H1 (cell line): ENCODE data around the gene ORMDL1. TPM values are rescaled to one million over a fixed set of nuclear protein-coding genes. Genes with fewer than 3 reads are reported as not detected.

Experiments used
- CTCF ChIA-PET: fragments of 300-600 bp; sonication (Branson Sonifier 250); formaldehyde crosslinking; loops from one replicate; lab custom pipeline; 2021; ENCODE audit not compliant: partially characterized antibody; lab: Charles Lee
- POLR2A ChIA-PET: fragments of 300-600 bp; sonication (Branson Sonifier 250); formaldehyde crosslinking; loops from one replicate; lab custom pipeline; 2021; ENCODE audit warnings: inconsistent platforms; ENCODE audit not compliant: partially characterized antibody; lab: Charles Lee
- DNase-seq, 2 experiments: peaks; one replicate each; pipeline versions ENCODE4 v3.0.0 to v3.0.0-alpha.2; 2010 to 2022; ENCODE audit warnings: low spot score in 2 of 2, low read depth in 1 of 2, mixed read lengths in 1 of 2
- FAIRE-seq: peaks from 2 replicates; lab custom pipeline; 2011; peaks lifted over from hg19 to GRCh38; lab: Jason Lieb, UNC
- H2AFZ ChIP-seq: 2 replicates; pipeline ENCODE4 v1.8.1; 2012; ENCODE audit warnings: low read length, inconsistent platforms
- H2AK5ac ChIP-seq: 2 replicates; pipeline ENCODE4 v1.6.1; 2013; ENCODE audit warnings: low read depth, low read length
- H2BK120ac ChIP-seq: replicated peaks from 2 replicates; pipeline ENCODE3; 2013; ENCODE audit warnings: low read depth, low read length, inconsistent platforms
- H2BK12ac ChIP-seq: 2 replicates; pipeline ENCODE4 v1.6.1; 2013; ENCODE audit warnings: low read depth, low read length
- H2BK15ac ChIP-seq: 2 replicates; pipeline ENCODE4 v1.6.1; 2013; ENCODE audit warnings: low read length
- H2BK20ac ChIP-seq: 2 replicates; pipeline ENCODE4 v1.6.1; 2013; ENCODE audit warnings: low read length
- H2BK5ac ChIP-seq: 2 replicates; pipeline ENCODE4 v1.6.1; 2013; ENCODE audit warnings: low read depth, low read length
- H3K14ac ChIP-seq: 2 replicates; pipeline ENCODE4 v1.6.1; 2013; ENCODE audit warnings: inconsistent platforms; ENCODE audit not compliant: insufficient read length
- H3K18ac ChIP-seq: 2 replicates; pipeline ENCODE4 v1.6.1; 2013; ENCODE audit warnings: low read length; ENCODE audit errors: extremely low read depth
- H3K23ac ChIP-seq: 2 replicates; pipeline ENCODE4 v1.6.1; 2013; ENCODE audit warnings: inconsistent platforms; ENCODE audit not compliant: insufficient read length
- H3K23me2 ChIP-seq: 2 replicates; pipeline ENCODE4 v1.6.1; 2013; ENCODE audit warnings: low read depth, low read length
- H3K27ac ChIP-seq: 2 replicates; pipeline ENCODE4 v1.6.1; 2011; ENCODE audit warnings: low read depth, low read length, inconsistent platforms
- H3K27me3 ChIP-seq, 4 experiments: replicated peaks in 1 of 4; 1 replicate in 1 of 4; 2 replicates in 3 of 4; pipeline versions ENCODE4 v1.6.1 to v1.8.1; 2011 to 2013; ENCODE audit warnings: low read length in 3 of 4, mild to moderate bottlenecking in 3 of 4, inconsistent platforms in 2 of 4, mixed read lengths in 2 of 4, moderate library complexity in 1 of 4; ENCODE audit not compliant: control insufficient read depth in 3 of 4, insufficient read depth in 3 of 4; ENCODE audit errors: extremely low read depth in 1 of 4
- H3K36me3 ChIP-seq, 4 experiments: 2 replicates each; pipeline versions ENCODE4 v1.6.1 to v1.8.1; 2011 to 2013; ENCODE audit warnings: mild to moderate bottlenecking in 4 of 4, low read length in 3 of 4, moderate library complexity in 2 of 4, control low read depth in 1 of 4, inconsistent platforms in 1 of 4; ENCODE audit not compliant: insufficient read depth in 4 of 4, control insufficient read depth in 2 of 4
- H3K4ac ChIP-seq: replicated peaks from 2 replicates; pipeline ENCODE3; 2013; ENCODE audit warnings: low read length, low read depth, mixed read lengths, inconsistent platforms; ENCODE audit not compliant: insufficient read length
- H3K4me1 ChIP-seq, 4 experiments: replicated peaks in 1 of 4; 1 replicate in 1 of 4; 2 replicates in 3 of 4; pipeline versions ENCODE4 v1.6.1 to v1.8.1; 2011 to 2013; ENCODE audit warnings: low read length in 3 of 4, inconsistent platforms in 2 of 4, mixed read lengths in 1 of 4; ENCODE audit not compliant: insufficient read depth in 4 of 4, control insufficient read depth in 3 of 4
- H3K4me2 ChIP-seq, 2 experiments: 2 replicates each; pipeline versions ENCODE4 v1.6.1 to v1.8.1; 2011 to 2013; ENCODE audit warnings: low read depth in 2 of 2, low read length in 2 of 2, control low read depth in 1 of 2, inconsistent platforms in 1 of 2, mild to moderate bottlenecking in 1 of 2; ENCODE audit not compliant: insufficient read depth in 1 of 2
- H3K4me3 ChIP-seq, 4 experiments: fragments of 200-600, 300-600 bp in 1 of 4; sonication (generic), shearing (Covaris generic), sonication (Bioruptor Twin) in 1 of 4; 2 replicates each; pipeline versions ENCODE4 v1.5.1 to v1.8.1; 2011 to 2016; ENCODE audit warnings: low read length in 4 of 4, low read depth in 3 of 4, control low read depth in 2 of 4, inconsistent platforms in 2 of 4, mild to moderate bottlenecking in 2 of 4, mixed read lengths in 1 of 4, moderate library complexity in 1 of 4; ENCODE audit not compliant: insufficient read depth in 2 of 4; ENCODE audit errors: extremely low read depth in 1 of 4
- H3K56ac ChIP-seq: replicated peaks from 2 replicates; pipeline ENCODE3; 2013; ENCODE audit warnings: low read depth, mild to moderate bottlenecking, mixed read lengths, low read length, inconsistent platforms; ENCODE audit not compliant: insufficient read length
- H3K79me1 ChIP-seq: 2 replicates; pipeline ENCODE4 v1.6.1; 2013; ENCODE audit warnings: low read depth, low read length, control low read depth
- H3K79me2 ChIP-seq, 2 experiments: 2 replicates each; pipeline versions ENCODE4 v1.6.1 to v1.8.1; 2012 to 2013; ENCODE audit warnings: low read length in 2 of 2, mild to moderate bottlenecking in 2 of 2, inconsistent platforms in 1 of 2; ENCODE audit not compliant: insufficient read depth in 2 of 2, control insufficient read depth in 1 of 2
- H3K9ac ChIP-seq, 4 experiments: replicated peaks in 1 of 4; 1 replicate in 1 of 4; 2 replicates in 3 of 4; pipeline versions ENCODE4 v1.6.1 to v1.8.1; 2011 to 2013; ENCODE audit warnings: low read depth in 3 of 4, low read length in 3 of 4, control low read depth in 2 of 4, mild to moderate bottlenecking in 2 of 4, moderate library complexity in 2 of 4, inconsistent platforms in 1 of 4; ENCODE audit errors: extremely low read depth in 1 of 4
- H3K9me3 ChIP-seq, 2 experiments: 2 replicates each; pipeline versions ENCODE4 v1.6.1 to v1.8.1; 2012 to 2013; ENCODE audit warnings: mild to moderate bottlenecking in 2 of 2, moderate library complexity in 2 of 2, control low read depth in 1 of 2, inconsistent platforms in 1 of 2, low read depth in 1 of 2, low read length in 1 of 2, mixed read lengths in 1 of 2; ENCODE audit not compliant: insufficient read depth in 2 of 2
- H4K20me1 ChIP-seq, 2 experiments: replicated peaks in 1 of 2; 2 replicates each; pipeline versions ENCODE3 to v1.8.1; 2011 to 2013; ENCODE audit warnings: inconsistent platforms in 2 of 2, low read length in 2 of 2, mild to moderate bottlenecking in 1 of 2; ENCODE audit not compliant: insufficient read depth in 2 of 2, control insufficient read depth in 1 of 2
- H4K5ac ChIP-seq: 2 replicates; pipeline ENCODE4 v1.6.1; 2013; ENCODE audit warnings: low read length, low read depth, mixed read lengths, inconsistent platforms; ENCODE audit not compliant: insufficient read length
- H4K8ac ChIP-seq: 2 replicates; pipeline ENCODE4 v1.8.0; 2013; ENCODE audit warnings: mild to moderate bottlenecking, moderate library complexity, low read length, inconsistent platforms; ENCODE audit not compliant: insufficient read depth; ENCODE audit errors: extremely low read depth
- H4K91ac ChIP-seq: replicated peaks from 2 replicates; pipeline ENCODE3; 2013; ENCODE audit warnings: low read length, mixed read lengths, inconsistent platforms; ENCODE audit not compliant: insufficient read length
- BRCA1 ChIP-seq: IDR thresholded peaks from 2 replicates; pipeline ENCODE4 v1.6.1; 2012; ENCODE audit warnings: low read depth, low read length, improper control_type of control experiment
- WGBS, 2 experiments: shearing (Covaris generic) in 1 of 2; methylation state at CpG; one replicate each; pipeline versions ENCODE4 v1.1.6 to v1.1.7; 2013 to 2015; ENCODE audit warnings: low lambda C conversion rate in 2 of 2, mixed read lengths in 2 of 2, inconsistent platforms in 1 of 2, low coverage in 1 of 2, missing lambda C conversion rate in 1 of 2; ENCODE audit not compliant: insufficient replicate concordance in 2 of 2, insufficient coverage in 1 of 2, insufficient read length in 1 of 2; ENCODE audit errors: extremely low coverage in 1 of 2, missing lambda C conversion rate in 1 of 2; 5-methylcytosine and 5-hydroxymethylcytosine counted together
- polyA plus RNA-seq, 7 experiments: library from polyadenylated mRNA; depleted of rRNA in 3 of 7; stranded (reverse) in 5 of 7; unstranded in 2 of 7; fragments of >200 nt in 5 of 7; fragments of 200-250 nt in 2 of 7; gene quantifications; 1 replicate in 5 of 7; 2 replicates in 1 of 7; 4 replicates in 1 of 7; pipeline versions ENCODE4 v1.2.1 to v1.2.3, GENCODE V29; 2011 to 2013; ENCODE audit warnings: missing spikeins in 2 of 7, mixed read lengths in 2 of 7
- total RNA-seq: library from RNA; stranded (reverse); fragmentation: NEBNext Ultra II Directional; extraction: Animal tissue kit (Norgen Biotek cat#: 25700); gene quantifications from 2 replicates; pipeline ENCODE4 v1.2.1, GENCODE V29; 2021
- TF ChIP-seq, protein P1 (sequence below): IDR thresholded peaks from 2 replicates; pipeline ENCODE4 v1.6.1; 2012; ENCODE audit warnings: low read length, inconsistent platforms

ORMDL1 gene
- total and polyA plus RNA-seq, 2 of the 8 experiments (the other 6 are each of a cell fraction or from before 2014, with no cell fraction given) = 34.9 to 58.1 TPM

DNA sequence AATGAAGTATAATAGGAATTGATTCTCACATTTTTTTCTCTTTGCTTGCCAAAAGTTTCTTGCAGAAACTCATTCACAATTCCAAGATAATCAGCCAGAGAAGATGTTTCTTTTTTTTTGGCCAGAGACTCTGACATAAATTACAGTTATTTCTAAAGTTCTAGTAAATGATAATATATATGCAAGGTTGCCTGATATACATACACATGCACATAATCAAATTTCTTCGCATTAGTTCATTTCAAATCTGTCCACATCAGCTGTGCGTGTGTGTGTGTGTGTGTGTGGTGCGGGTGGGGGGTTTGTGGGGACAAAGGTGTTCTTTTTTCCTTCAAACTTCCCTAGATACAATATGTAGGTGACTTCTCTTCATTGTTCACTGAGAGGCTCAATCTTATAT, 54.7 kb downstream of the ORMDL1 start:
- H2AFZ ChIP-seq = no peak overlapping the region
- CTCF ChIA-PET = interaction anchor here (0.9 kb wide), 1 partner anchor 26 kb away, joined by 3 read pairs; no protein-coding TSS in a partner anchor

More for the DNA sequence above, 54.7 kb downstream of the ORMDL1 start:
- H3K4me3 ChIP-seq = no peak overlapping the region
- H3K27ac ChIP-seq = no peak overlapping the region
- no peak overlapping the region for H3K18ac ChIP-seq
- no peaks in the 10 kb centered on the region for H3K79me2 ChIP-seq
- H2BK12ac ChIP-seq = no peak overlapping the region
- H2BK15ac ChIP-seq = no peak overlapping the region
- no peak overlapping the region for H3K56ac ChIP-seq
- H2BK120ac ChIP-seq = no peak overlapping the region
- no peaks in the 10 kb centered on the region for H3K27me3 ChIP-seq
- no peaks in the 10 kb centered on the region for H4K20me1 ChIP-seq
- WGBS, 2 experiments = 67% methylated on average over 3 of the region's 3 CpGs; no CpG with 5 or more reads in 1 of the 2 experiments
- H3K36me3 ChIP-seq = no peaks in the 10 kb centered on the region
- POLR2A ChIA-PET = interaction anchor here (0.7 kb wide), 1 partner anchor 217 kb away, joined by 3 read pairs; no protein-coding TSS in a partner anchor
- no peak overlapping the region for H4K5ac ChIP-seq
- H3K23me2 ChIP-seq = no peaks in the 10 kb centered on the region; the same call in 1 of the 2 replicates
- FAIRE-seq (no peak), DNase-seq (no peak)
- H2AK5ac ChIP-seq = no peak overlapping the region
- H4K8ac ChIP-seq = no peak overlapping the region
- no peaks in the 10 kb centered on the region for H3K9me3 ChIP-seq
- no peak overlapping the region for H3K23ac ChIP-seq
- no peak overlapping the region for H4K91ac ChIP-seq
- no peak overlapping the region for H3K9ac ChIP-seq
- H3K4ac ChIP-seq = no peak overlapping the region
- no peak overlapping the region for H3K14ac ChIP-seq
- H2BK20ac ChIP-seq = no peak overlapping the region
- no peak overlapping the region for H2BK5ac ChIP-seq
- no peak overlapping the region for H3K4me2 ChIP-seq
- H3K4me1 ChIP-seq = no peaks in the 10 kb centered on the region
- H3K79me1 ChIP-seq = no peaks in the 10 kb centered on the region
- TF ChIP-seq, protein P1, sequence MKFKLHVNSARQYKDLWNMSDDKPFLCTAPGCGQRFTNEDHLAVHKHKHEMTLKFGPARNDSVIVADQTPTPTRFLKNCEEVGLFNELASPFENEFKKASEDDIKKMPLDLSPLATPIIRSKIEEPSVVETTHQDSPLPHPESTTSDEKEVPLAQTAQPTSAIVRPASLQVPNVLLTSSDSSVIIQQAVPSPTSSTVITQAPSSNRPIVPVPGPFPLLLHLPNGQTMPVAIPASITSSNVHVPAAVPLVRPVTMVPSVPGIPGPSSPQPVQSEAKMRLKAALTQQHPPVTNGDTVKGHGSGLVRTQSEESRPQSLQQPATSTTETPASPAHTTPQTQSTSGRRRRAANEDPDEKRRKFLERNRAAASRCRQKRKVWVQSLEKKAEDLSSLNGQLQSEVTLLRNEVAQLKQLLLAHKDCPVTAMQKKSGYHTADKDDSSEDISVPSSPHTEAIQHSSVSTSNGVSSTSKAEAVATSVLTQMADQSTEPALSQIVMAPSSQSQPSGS = no peak
- no peak for TF ChIP-seq BRCA1
